SK-N-SH treated with all-trans-retinoic acid at 6 μM for 48 hours (cell line): Measurements from ENCODE around the gene TMC4.

ENCODE experiments used
- ATAC-seq: fragments of 200-7000 bp; cut with Tn5 transposase; 3 replicates; pipeline ENCODE4 v1.9.1; 2020; ENCODE audit warnings: mild to moderate bottlenecking, moderate library complexity
- ARNTL ChIP-seq: fragments of 450-650 bp; formaldehyde crosslinking; IDR thresholded peaks from 2 replicates; pipeline ENCODE4 v1.5.0; 2020; ENCODE audit warnings: low read depth, mild to moderate bottlenecking, moderate library complexity, borderline replicate concordance
- BACH2 ChIP-seq: fragments of 250-450 bp; sonication (Bioruptor Pico); IDR thresholded peaks from 2 replicates; pipeline ENCODE4 v1.9.0; 2021; ENCODE audit warnings: mild to moderate bottlenecking, borderline replicate concordance
- CSDC2 ChIP-seq: fragments of 250-450 bp; sonication (Bioruptor Pico); IDR thresholded peaks from 2 replicates; pipeline ENCODE4 v1.5.0; 2020; ENCODE audit warnings: mild to moderate bottlenecking, moderate library complexity
- GLIS3 ChIP-seq: fragments of 250-450 bp; sonication (Bioruptor Pico); IDR thresholded peaks from 2 replicates; pipeline ENCODE4 v1.5.0; 2020; ENCODE audit warnings: mild to moderate bottlenecking, moderate library complexity
- ISL1 ChIP-seq: fragments of 250-450 bp; sonication (Bioruptor Pico); IDR thresholded peaks from 2 replicates; pipeline ENCODE4 v2.1.2; 2022; ENCODE audit warnings: mild to moderate bottlenecking, moderate library complexity
- OSR1 ChIP-seq: fragments of 250-450 bp; sonication (Bioruptor Pico); IDR thresholded peaks from 2 replicates; pipeline ENCODE4 v1.8.0; 2022; ENCODE audit warnings: moderate library complexity, mild to moderate bottlenecking, inconsistent platforms
- PPARA ChIP-seq: fragments of 250-450 bp; sonication (Bioruptor Pico); IDR thresholded peaks from 2 replicates; pipeline ENCODE4 v1.5.0; 2020; ENCODE audit warnings: mild to moderate bottlenecking, borderline replicate concordance
- SNAI2 ChIP-seq: fragments of 250-450 bp; sonication (Bioruptor Pico); IDR thresholded peaks from 2 replicates; pipeline ENCODE4 v1.5.0; 2020; ENCODE audit warnings: mild to moderate bottlenecking, moderate library complexity
- TCF4 ChIP-seq: fragments of 250-450 bp; sonication (Bioruptor Pico); IDR thresholded peaks from 2 replicates; pipeline ENCODE4 v1.8.0; 2021; ENCODE audit warnings: mild to moderate bottlenecking, moderate library complexity, borderline replicate concordance
- ZFP3 ChIP-seq: fragments of 250-450 bp; sonication (Bioruptor Pico); IDR thresholded peaks from 2 replicates; pipeline ENCODE4 v1.5.0; 2020; ENCODE audit warnings: mild to moderate bottlenecking, moderate library complexity
- ZFP30 ChIP-seq: fragments of 450-650 bp; formaldehyde crosslinking; IDR thresholded peaks from 2 replicates; pipeline ENCODE4 v1.5.0; 2022; ENCODE audit warnings: mild to moderate bottlenecking, moderate library complexity
- ZNF565 ChIP-seq: fragments of 450-650 bp; formaldehyde crosslinking; conservative IDR thresholded peaks from 2 replicates; pipeline ENCODE4 v1.5.0; 2020; ENCODE audit warnings: low read depth, mild to moderate bottlenecking, moderate library complexity
- ZNF70 ChIP-seq: fragments of 450-650 bp; formaldehyde crosslinking; IDR thresholded peaks from 2 replicates; pipeline ENCODE4 v1.5.0; 2020; ENCODE audit warnings: mild to moderate bottlenecking, moderate library complexity
- ZNF8 ChIP-seq: fragments of 450-650 bp; formaldehyde crosslinking; IDR thresholded peaks from 2 replicates; pipeline ENCODE4 v1.5.0; 2020; ENCODE audit warnings: mild to moderate bottlenecking, moderate library complexity
- TF ChIP-seq, protein P1 (sequence below): fragments of 250-450 bp; sonication (Bioruptor Pico); IDR thresholded peaks from 2 replicates; pipeline ENCODE4 v1.8.0; 2021; ENCODE audit warnings: low read depth, mild to moderate bottlenecking, moderate library complexity, borderline replicate concordance
- TF ChIP-seq, protein P2 (sequence below): fragments of 250-450 bp; sonication (Bioruptor Pico); IDR thresholded peaks from 2 replicates; pipeline ENCODE4 v1.8.0; 2020; ENCODE audit warnings: mild to moderate bottlenecking, moderate library complexity, borderline replicate concordance
- TF ChIP-seq, protein P3 (sequence below): fragments of 250-450 bp; sonication (Bioruptor Pico); IDR thresholded peaks from 2 replicates; pipeline ENCODE4 v1.5.0; 2020; ENCODE audit warnings: mild to moderate bottlenecking, moderate library complexity
- TF ChIP-seq, protein P4 (sequence below): fragments of 250-450 bp; sonication (Bioruptor Pico); IDR thresholded peaks from 2 replicates; pipeline ENCODE4 v1.5.1; 2021; ENCODE audit warnings: mild to moderate bottlenecking, moderate library complexity
- TF ChIP-seq, protein P5 (sequence below): fragments of 250-450 bp; sonication (Bioruptor Pico); IDR thresholded peaks from 2 replicates; pipeline ENCODE4 v1.5.1; 2020; ENCODE audit warnings: low read depth, mild to moderate bottlenecking, moderate library complexity

The TMC4 gene

DNA sequence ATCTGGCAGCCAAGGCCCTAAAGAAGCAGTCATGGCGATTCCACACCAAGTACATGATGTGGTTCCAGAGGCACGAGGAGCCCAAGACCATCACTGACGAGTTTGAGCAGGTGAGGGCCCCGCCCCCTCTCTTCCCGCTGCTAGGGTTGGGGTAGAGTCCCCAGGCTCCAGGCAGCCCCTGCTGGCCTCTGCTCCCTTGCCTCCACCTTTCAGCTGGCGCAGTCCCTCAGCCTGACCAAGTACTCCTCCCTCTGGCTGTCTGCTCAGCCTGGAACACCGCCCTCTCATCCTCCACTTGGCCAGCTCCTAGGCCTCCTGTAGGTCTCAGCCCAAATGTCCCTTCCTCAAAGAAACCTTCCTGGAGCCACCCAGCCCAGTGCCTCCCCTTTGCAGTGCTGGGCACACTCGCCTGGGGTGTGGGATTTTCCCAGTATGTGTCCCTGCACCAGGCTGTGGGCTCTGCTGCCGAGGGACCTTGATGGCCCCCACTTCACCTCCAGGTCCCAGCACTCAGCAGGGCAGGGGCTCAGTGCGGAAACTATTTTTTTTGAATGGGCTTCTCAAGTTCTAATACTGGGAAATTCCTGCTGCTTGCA, 19.1 kb downstream of the TMC4 start:
- TF ChIP-seq GLIS3 (no peak), ZNF70 (CRISPR knock-in tag) (no peak), CSDC2 (CRISPR knock-in tag) (no peak), TCF4 (no peak), ZNF565 (no peak), ZFP3 (no peak), PPARA (no peak), OSR1 (CRISPR knock-in tag) (no peak), BACH2 (CRISPR knock-in tag) (no peak), ZNF8 (CRISPR knock-in tag) (no peak), ZFP30 (CRISPR knock-in tag) (no peak), ISL1 (CRISPR knock-in tag) (no peak)
- TF ChIP-seq, protein P1, sequence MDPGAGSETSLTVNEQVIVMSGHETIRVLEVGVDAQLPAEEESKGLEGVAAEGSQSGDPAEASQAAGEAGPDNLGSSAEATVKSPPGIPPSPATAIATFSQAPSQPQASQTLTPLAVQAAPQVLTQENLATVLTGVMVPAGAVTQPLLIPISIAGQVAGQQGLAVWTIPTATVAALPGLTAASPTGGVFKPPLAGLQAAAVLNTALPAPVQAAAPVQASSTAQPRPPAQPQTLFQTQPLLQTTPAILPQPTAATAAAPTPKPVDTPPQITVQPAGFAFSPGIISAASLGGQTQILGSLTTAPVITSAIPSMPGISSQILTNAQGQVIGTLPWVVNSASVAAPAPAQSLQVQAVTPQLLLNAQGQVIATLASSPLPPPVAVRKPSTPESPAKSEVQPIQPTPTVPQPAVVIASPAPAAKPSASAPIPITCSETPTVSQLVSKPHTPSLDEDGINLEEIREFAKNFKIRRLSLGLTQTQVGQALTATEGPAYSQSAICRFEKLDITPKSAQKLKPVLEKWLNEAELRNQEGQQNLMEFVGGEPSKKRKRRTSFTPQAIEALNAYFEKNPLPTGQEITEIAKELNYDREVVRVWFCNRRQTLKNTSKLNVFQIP (CRISPR knock-in tag) = no peak
- TF ChIP-seq, protein P2, sequence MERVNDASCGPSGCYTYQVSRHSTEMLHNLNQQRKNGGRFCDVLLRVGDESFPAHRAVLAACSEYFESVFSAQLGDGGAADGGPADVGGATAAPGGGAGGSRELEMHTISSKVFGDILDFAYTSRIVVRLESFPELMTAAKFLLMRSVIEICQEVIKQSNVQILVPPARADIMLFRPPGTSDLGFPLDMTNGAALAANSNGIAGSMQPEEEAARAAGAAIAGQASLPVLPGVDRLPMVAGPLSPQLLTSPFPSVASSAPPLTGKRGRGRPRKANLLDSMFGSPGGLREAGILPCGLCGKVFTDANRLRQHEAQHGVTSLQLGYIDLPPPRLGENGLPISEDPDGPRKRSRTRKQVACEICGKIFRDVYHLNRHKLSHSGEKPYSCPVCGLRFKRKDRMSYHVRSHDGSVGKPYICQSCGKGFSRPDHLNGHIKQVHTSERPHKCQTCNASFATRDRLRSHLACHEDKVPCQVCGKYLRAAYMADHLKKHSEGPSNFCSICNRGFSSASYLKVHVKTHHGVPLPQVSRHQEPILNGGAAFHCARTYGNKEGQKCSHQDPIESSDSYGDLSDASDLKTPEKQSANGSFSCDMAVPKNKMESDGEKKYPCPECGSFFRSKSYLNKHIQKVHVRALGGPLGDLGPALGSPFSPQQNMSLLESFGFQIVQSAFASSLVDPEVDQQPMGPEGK (CRISPR knock-in tag) = no peak
- TF ChIP-seq, protein P3, sequence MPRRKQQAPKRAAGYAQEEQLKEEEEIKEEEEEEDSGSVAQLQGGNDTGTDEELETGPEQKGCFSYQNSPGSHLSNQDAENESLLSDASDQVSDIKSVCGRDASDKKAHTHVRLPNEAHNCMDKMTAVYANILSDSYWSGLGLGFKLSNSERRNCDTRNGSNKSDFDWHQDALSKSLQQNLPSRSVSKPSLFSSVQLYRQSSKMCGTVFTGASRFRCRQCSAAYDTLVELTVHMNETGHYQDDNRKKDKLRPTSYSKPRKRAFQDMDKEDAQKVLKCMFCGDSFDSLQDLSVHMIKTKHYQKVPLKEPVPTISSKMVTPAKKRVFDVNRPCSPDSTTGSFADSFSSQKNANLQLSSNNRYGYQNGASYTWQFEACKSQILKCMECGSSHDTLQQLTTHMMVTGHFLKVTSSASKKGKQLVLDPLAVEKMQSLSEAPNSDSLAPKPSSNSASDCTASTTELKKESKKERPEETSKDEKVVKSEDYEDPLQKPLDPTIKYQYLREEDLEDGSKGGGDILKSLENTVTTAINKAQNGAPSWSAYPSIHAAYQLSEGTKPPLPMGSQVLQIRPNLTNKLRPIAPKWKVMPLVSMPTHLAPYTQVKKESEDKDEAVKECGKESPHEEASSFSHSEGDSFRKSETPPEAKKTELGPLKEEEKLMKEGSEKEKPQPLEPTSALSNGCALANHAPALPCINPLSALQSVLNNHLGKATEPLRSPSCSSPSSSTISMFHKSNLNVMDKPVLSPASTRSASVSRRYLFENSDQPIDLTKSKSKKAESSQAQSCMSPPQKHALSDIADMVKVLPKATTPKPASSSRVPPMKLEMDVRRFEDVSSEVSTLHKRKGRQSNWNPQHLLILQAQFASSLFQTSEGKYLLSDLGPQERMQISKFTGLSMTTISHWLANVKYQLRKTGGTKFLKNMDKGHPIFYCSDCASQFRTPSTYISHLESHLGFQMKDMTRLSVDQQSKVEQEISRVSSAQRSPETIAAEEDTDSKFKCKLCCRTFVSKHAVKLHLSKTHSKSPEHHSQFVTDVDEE = no peak
- TF ChIP-seq, protein P4, sequence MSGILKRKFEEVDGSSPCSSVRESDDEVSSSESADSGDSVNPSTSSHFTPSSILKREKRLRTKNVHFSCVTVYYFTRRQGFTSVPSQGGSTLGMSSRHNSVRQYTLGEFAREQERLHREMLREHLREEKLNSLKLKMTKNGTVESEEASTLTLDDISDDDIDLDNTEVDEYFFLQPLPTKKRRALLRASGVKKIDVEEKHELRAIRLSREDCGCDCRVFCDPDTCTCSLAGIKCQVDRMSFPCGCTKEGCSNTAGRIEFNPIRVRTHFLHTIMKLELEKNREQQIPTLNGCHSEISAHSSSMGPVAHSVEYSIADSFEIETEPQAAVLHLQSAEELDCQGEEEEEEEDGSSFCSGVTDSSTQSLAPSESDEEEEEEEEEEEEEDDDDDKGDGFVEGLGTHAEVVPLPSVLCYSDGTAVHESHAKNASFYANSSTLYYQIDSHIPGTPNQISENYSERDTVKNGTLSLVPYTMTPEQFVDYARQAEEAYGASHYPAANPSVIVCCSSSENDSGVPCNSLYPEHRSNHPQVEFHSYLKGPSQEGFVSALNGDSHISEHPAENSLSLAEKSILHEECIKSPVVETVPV (CRISPR knock-in tag) = no peak
- ATAC-seq = no peak

DNA sequence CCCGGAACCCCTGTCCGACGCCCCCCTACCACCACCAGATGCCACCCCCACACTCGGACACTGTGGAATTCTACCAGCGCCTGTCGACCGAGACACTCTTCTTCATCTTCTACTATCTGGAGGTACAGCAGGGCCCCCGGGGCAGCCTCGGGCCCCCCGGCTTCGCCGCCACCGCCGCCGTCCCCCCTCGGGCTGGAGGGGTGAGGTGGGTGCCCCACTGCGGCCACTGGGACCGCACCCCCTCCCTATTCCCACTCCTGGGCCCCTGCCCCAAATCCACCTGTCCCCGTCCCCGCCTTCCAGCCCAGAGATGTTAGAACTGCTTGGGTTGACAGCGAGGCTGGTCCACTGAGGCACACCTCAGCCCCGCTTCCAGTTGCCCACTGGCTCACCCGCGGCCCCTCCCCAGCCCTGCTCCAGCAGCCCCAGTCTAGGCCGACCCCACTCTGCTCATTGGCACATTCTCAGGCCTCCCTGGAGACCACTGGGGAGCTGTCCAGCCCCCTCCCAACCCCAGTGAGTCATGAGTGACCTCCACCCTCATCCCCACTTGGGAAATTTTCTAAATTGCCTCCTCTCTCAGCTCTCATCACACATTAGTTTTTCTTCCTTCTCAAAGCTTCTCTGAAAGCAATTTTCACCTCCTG, 20.0 kb downstream of the TMC4 start:
- TF ChIP-seq ARNTL (CRISPR knock-in tag) (no peak), CSDC2 (CRISPR knock-in tag) (no peak), BACH2 (CRISPR knock-in tag) (no peak)
- TF ChIP-seq, protein P1 (CRISPR knock-in tag) = no peak
- TF ChIP-seq, protein P2 (CRISPR knock-in tag) = no peak
- TF ChIP-seq, all 23 proteins: peak for 0
- no peak for ATAC-seq

DNA sequence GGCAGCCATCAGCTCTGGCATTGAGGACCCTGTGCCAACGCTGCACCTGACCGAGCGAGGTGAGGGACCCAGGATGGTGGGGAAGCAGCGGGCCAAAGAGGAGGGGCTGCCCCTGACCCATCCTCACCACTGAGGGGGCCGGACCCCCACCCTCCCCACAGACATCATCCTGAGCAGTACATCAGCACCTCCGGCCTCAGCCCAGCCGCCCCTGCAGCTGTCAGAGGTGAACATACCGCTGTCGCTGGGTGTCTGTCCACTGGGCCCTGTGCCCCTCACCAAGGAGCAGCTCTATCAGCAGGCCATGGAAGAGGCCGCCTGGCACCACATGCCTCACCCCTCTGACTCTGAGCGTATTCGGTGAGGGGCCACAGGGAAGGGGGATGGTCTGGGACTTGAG, 20.7 kb downstream of the TMC4 start:
- ATAC-seq = no peak; the same call in 1 of the 3 replicates
- no peak for TF ChIP-seq CSDC2 (CRISPR knock-in tag)
- no peak for TF ChIP-seq ISL1 (CRISPR knock-in tag)
- TF ChIP-seq, protein P5, sequence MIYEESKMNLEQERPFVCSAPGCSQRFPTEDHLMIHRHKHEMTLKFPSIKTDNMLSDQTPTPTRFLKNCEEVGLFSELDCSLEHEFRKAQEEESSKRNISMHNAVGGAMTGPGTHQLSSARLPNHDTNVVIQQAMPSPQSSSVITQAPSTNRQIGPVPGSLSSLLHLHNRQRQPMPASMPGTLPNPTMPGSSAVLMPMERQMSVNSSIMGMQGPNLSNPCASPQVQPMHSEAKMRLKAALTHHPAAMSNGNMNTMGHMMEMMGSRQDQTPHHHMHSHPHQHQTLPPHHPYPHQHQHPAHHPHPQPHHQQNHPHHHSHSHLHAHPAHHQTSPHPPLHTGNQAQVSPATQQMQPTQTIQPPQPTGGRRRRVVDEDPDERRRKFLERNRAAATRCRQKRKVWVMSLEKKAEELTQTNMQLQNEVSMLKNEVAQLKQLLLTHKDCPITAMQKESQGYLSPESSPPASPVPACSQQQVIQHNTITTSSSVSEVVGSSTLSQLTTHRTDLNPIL = no peak
- no peak for TF ChIP-seq OSR1 (CRISPR knock-in tag)
- no peak for TF ChIP-seq ZNF8 (CRISPR knock-in tag)
- TF ChIP-seq, protein P2 (CRISPR knock-in tag) = no peak
- no peak for TF ChIP-seq ARNTL (CRISPR knock-in tag)
- no peak for TF ChIP-seq BACH2 (CRISPR knock-in tag)
- no peak for TF ChIP-seq SNAI2 (CRISPR knock-in tag)
- TF ChIP-seq, protein P4 (CRISPR knock-in tag) = no peak
